ENCODE results near the gene IGFBP1.
"Not testable (repeated sequence)": the region's sequence is repeated elsewhere in the genome, so short reads cannot be mapped to it uniquely, and the experiment has no call there.

IGFBP1 gene

DNA sequence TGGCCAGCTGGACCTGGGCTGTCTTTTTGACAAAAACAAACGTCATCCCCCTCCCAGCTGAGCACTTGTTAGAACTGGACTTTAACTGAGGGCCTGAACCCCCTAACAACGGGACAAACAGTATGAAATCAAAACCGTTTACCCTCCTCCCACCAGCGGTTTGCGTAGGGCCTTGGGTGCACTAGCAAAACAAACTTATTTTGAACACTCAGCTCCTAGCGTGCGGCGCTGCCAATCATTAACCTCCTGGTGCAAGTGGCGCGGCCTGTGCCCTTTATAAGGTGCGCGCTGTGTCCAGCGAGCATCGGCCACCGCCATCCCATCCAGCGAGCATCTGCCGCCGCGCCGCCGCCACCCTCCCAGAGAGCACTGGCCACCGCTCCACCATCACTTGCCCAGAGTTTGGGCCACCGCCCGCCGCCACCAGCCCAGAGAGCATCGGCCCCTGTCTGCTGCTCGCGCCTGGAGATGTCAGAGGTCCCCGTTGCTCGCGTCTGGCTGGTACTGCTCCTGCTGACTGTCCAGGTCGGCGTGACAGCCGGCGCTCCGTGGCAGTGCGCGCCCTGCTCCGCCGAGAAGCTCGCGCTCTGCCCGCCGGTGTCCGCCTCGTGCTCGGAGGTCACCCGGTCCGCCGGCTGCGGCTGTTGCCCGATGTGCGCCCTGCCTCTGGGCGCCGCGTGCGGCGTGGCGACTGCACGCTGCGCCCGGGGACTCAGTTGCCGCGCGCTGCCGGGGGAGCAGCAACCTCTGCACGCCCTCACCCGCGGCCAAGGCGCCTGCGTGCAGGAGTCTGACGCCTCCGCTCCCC, at the start of gene IGFBP1:
Gene IGFBP1 (plus strand): TSS at position 304 of the 808 bp plus-strand sequence. CDS start 165 bp downstream, at position 469.
- no peak for DNase-seq

DNA sequence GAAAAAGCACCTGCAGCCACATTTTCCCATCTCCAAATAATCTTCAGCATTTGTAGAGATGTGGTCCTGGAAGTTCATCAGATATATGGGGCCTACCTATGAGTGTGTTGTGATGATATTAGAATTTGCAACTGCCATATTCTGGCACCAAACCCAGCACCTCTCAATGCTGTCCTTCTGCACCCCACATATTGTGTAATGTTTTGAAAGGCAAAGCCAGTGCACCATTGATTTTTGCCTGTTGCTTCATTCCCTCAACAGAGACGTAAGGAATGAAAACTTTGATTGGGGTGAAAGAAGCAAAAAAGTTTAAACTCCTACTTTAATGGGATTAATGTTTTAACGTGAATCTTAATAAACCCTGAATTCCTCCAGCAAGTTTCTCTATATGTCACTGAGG, 49.4 kb upstream of the IGFBP1 start:
- DNase-seq = not testable (repeated sequence)

- DNase-seq = not testable (repeated sequence)
These were observed 46.2 kb upstream of the IGFBP1 start for GRCh38 chr7:45841926-45842717.

- not testable (repeated sequence) for DNase-seq
These were observed 41.8 kb upstream of the IGFBP1 start for GRCh38 chr7:45846536-45846935.

DNA sequence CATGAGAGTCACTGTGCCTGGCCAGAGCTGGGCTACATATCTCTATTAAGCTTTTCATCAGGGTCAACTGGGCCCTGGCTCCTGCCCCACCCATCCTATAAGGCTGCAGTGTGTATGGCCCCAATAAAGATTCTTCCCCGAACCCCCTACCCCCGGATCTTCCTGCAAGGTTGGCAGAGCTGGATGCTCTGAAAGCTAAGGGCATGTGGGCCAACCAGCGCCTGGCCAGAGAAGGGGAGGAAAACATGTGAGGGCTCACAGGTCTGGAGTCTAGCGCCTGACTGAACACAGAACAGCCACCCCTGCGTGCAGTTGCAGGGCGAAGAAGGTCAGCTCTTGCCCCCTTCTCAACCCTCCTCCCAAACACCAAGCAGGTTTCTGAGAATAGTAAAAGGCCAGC, 39.6 kb upstream of the IGFBP1 start:
- DNase-seq = not testable (repeated sequence)

- DNase-seq = not testable (repeated sequence)
These were observed 35.3 kb upstream of the IGFBP1 start for GRCh38 chr7:45852984-45853383.

- not testable (repeated sequence) for DNase-seq
These were observed 34.8 kb upstream of the IGFBP1 start for GRCh38 chr7:45853491-45853890.

DNA sequence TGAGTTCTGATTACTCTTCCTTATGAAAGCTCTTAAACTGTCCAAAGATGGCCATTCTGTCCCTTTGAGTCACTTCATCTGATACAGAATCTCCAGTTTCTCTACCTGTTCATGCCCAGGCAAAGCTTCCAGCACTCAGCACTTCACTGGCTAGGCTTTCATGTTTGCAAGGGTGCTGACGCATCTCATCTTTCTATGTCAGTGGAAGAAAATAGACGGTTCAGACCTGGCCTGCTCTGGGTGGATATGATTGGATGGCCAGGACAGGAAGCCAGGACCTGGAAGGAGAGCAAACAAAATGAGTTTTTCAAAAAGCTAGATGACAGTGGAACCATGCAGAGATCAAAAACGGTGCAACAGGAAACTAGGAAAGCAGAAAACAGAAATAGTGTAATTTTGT, 32.6 kb upstream of the IGFBP1 start:
- DNase-seq = not testable (repeated sequence)

GRCh38 chr7:45856888-45857287, 31.4 kb upstream of the IGFBP1 start:
- not testable (repeated sequence) for DNase-seq

- no peak for DNase-seq
These were observed 24.6 kb upstream of the IGFBP1 start for GRCh38 chr7:45863715-45864114.

DNA sequence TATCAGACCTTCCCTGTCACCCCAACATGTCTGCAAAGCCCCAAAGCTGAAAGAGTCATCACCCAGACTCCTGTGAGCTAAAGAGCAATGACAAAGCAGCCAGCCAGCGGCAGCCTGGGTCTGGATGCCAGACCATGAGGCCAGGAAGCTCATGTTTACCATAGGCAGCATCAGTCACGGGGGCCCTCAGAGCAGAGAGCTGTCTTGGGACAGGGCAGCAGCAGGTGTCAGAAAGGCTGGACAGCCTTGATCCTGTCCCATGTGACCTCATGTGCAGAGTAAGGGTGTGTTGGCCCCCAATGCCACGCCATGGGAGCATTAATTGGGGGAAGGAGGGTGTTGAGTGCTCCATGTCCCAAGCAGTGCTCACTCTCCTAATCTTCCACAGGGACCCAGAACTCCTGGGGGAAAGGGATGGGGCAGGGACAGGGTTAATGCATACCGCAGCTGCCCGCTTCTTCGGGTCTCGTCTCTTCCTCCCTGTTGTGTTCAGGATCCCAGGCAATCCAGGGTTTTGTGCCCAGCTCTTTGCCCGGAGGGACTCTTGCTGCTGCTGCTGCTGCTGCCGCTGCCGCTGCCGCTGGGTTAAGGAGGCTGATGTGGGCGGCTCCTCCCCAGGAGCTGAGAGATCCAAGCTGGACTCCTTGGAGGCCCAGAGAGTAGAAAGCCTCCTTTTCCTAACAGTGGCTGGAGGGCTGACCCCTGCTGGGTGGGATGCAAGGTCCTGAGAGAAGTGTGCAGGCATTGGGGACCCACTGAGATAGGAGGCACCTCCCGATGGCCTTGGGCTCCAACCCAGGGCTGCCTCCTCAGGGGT, 22.5 kb upstream of the IGFBP1 start:
- DNase-seq = no peak

- DNase-seq = no peak
These were observed 20.8 kb upstream of the IGFBP1 start for GRCh38 chr7:45867471-45867870.

DNA sequence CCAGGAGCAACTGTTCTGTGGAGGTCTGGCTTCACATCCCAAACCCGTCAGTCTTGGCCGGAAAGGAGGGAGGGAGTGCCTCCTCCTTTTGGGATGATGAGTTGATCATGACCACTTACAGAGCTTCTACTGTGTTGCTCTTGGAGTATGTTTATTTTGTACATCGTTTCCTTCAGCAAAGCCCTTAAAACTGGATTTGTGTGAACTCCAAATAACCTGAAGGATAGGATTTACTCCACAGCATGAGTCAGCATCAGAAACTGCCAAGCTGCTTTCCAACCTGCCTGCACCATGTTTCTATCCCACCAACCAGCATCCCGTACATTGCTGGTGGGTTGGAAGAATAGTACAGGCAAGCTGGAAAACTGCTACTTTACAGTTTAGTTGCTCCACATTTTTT, 18.9 kb upstream of the IGFBP1 start:
- DNase-seq = no peak

DNA sequence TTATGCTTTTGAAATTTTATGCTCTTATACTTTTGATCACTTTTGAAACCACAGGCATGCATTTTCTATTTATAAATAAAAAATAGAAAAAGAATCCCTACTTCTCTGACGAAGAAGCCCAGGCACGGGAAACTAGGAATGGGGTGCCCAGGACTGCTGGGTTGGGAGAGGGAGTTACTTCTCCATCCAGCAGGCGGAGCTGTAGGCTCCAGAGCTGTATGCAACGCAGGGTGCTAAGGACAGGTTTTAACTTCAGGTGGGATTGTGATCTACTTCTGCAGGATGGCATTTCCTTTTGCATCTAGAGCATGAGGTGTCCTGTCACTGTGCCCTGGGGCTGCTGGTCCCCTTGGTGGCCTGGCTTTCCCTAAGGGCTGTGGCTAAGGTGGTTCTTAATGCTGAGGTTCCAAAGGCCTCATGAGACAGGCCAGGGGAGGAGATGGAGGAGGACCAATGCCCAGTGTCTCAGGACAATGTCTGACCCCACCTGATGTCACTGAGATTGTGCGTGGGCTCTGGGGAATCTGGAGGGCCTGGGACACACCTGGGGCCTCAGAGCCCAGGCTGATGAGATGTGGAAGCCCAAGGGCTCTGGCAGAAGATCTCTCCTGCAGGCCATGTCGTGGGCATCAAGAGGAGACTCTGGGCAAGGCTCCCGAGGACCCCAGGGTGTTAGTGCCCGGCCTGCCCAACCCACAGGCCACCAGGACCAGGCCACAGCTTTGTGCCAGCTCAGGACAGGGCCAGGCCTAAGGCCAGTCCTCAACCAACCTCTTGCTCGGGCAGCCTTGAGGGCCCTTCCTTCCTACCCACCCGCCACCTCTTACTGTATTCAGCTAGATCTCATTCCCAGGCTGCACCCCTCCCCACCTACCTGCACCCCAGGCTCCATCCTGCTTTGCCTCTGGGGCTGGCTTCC, 15.9 kb upstream of the IGFBP1 start:
- no peak for DNase-seq

DNA sequence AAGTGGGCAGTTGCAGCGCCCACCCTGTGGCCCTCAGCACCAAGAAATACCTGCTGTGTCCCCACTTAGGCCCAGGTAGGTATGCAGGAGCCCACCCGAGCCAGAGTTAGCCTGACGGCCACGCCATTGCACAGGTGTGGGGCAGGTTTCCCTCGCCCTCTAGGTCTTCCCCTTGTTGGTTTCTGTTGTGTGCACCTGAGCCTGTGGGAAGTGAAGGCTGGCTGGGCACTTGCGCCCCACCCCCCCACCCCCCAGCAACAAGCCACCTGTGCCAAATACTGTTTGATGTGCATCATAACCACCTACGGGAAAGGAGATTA, 15.3 kb upstream of the IGFBP1 start, which contains the start of gene CCDC201:
Gene CCDC201 (minus strand): TSS at position 48 of the 320 bp plus-strand sequence. CDS start 75 bp downstream, outside the sequence.
- no peak for DNase-seq

- no peak for DNase-seq
These were observed 14.9 kb upstream of the IGFBP1 start for GRCh38 chr7:45873355-45873754.

GRCh38 chr7:45874408-45875131, 13.7 kb upstream of the IGFBP1 start:
- DNase-seq = no peak

DNA sequence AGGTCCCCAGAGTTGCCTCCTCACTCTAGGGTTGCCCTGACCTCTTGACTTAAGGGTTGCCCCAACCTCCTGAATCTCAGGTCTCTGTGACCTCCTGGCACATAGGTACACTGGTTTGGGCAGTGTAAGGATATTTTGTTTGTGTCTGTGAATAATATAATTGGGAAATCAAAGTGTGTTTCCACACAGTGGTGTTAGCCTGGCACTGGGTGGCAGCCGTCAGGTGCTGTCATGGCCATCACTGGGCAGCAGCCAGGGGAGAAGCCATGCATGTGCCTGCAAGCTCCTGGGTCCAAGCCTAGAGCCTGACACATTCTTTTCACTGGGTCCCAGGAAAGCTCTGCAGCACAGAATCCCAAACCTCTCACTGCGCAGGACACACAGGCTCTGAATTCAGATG, 11.8 kb upstream of the IGFBP1 start:
- DNase-seq = no peak

GRCh38 chr7:45878457-45879144, 9.7 kb upstream of the IGFBP1 start:
- no peak for DNase-seq

GRCh38 chr7:45880433-45880860, 7.8 kb upstream of the IGFBP1 start:
- DNase-seq = no peak

All from NCI-H526 treated with DMSO at 0.1 percent for 48 hours (cell line).